Posterior vena cava (tissue), 2 donors: Measurements from ENCODE around the gene CENPX. TPM values are rescaled to one million over a fixed set of nuclear protein-coding genes. Genes with fewer than 3 reads are reported as not detected.

ENCODE experiments used
- DNase-seq: peaks from one replicate; pipeline ENCODE4 v3.0.0-alpha.2; 2020; ENCODE audit warnings: low spot score
- intact Hi-C, 2 donors: fragments of 100-400 bp; cut with DNase I; formaldehyde crosslinking; loops; one replicate each; pipeline versions ENCODE4 v1.14.1 to v1.14.2; 2022 to 2023
- total RNA-seq, 2 donors: library from RNA; stranded (reverse); fragmentation: NEBNext Ultra II Directional; extraction: Animal tissue kit (Norgen Biotek cat#: 25700); gene quantifications; one replicate each; pipeline ENCODE4 v1.2.1, GENCODE V29; 2021
- donor health status: DM: yes; HTN: yes; CAD: no.
- donor health status: DM: yes; HTN: yes; CAD: no.

Gene CENPX
- total RNA-seq, 2 donors from 2014 or later: 30.9 to 31.7 TPM

- DNase-seq: no peak
- intact Hi-C loops: no loop called here
Measured at GRCh38 chr17:82017612-82018151, 5.0 kb downstream of the CENPX start.

GRCh38 chr17:82016875-82017459, 5.7 kb downstream of the CENPX start:
- no peak for DNase-seq
- intact Hi-C loops: no loop called here

GRCh38 chr17:82016061-82016874, 6.4 kb downstream of the CENPX start:
- no peak for DNase-seq
- intact Hi-C loops: no loop called here

- intact Hi-C loops: no loop called here
- DNase-seq: no peak
Measured at GRCh38 chr17:82015311-82015971, 7.2 kb downstream of the CENPX start.

- intact Hi-C loops: no loop called here
- no peak for DNase-seq
Measured at GRCh38 chr17:82014971-82015310, 7.7 kb downstream of the CENPX start.

- DNase-seq: no peak
- intact Hi-C loops: no loop called here
Measured at GRCh38 chr17:82014432-82014831, 8.2 kb downstream of the CENPX start.

- DNase-seq: no peak
- intact Hi-C loops: no loop called here
Measured at GRCh38 chr17:82013772-82014321, 8.8 kb downstream of the CENPX start.

- no peak for DNase-seq
- intact Hi-C loops: no loop called here
Measured at GRCh38 chr17:82013341-82013740, 9.3 kb downstream of the CENPX start.

GRCh38 chr17:82012640-82013295, 9.9 kb downstream of the CENPX start:
- DNase-seq: no peak
- intact Hi-C loops: no loop called here

- intact Hi-C loops: no loop called here
Measured at GRCh38 chr17:82012261-82012639, 10.4 kb downstream of the CENPX start.

GRCh38 chr17:82011617-82012187, 11.0 kb downstream of the CENPX start:
- no peak for DNase-seq
- intact Hi-C loops: no loop called here

More at GRCh38 chr17:82012261-82012639, 10.4 kb downstream of the CENPX start:
- no peak for DNase-seq

GRCh38 chr17:82010575-82011525, 11.8 kb downstream of the CENPX start:
- intact Hi-C loops: no loop called here
- no peak for DNase-seq

- intact Hi-C loops: no loop called here
- no peak for DNase-seq
Measured at GRCh38 chr17:82009413-82009812, 13.3 kb downstream of the CENPX start.

GRCh38 chr17:82008941-82009405, 13.7 kb downstream of the CENPX start:
- no peak for DNase-seq
- intact Hi-C loops: no loop called here

- intact Hi-C loops: no loop called here
- DNase-seq: no peak
Measured at GRCh38 chr17:82008258-82008940, 14.3 kb downstream of the CENPX start.

GRCh38 chr17:82007495-82008257, 15.0 kb downstream of the CENPX start:
- intact Hi-C loops: no loop called here
- DNase-seq: no peak

- intact Hi-C loops: no loop called here
- no peak for DNase-seq
Measured at GRCh38 chr17:82007228-82007494, 15.5 kb downstream of the CENPX start.
